HG02798 (cell line): ENCODE results near the gene CCNJL.

Experiments
- ATAC-seq: cut with Tn5 transposase; IDR thresholded peaks from one replicate; pipeline ENCODE4 v1.9.1; 2021; ENCODE audit warnings: mild to moderate bottlenecking; ENCODE audit not compliant: unreplicated experiment, poor library complexity

Gene CCNJL

DNA sequence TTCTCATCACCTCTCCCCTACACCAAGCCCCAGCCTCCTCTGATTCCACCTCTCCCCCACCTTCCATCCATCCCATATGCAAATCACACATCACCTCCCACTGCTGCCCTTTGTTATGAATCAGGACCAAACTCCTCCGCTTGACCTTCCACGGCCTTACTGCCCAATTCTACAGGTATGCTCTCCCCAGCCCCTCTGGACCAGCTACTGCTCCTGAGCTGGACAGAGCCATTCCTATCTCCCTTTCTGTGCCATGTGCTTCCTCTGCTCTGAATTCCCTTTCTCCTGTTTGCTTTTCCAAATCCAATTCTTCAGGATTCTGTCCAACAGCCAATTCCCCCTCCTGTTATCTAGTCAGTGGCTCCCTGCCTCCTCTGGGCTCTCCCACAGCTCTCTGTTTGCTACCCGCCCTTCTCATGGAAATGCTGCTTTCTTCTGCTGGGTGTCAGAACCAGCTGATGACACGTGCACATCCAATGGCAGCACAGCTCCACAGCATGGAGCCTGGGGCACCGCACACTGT lies 74.7 kb downstream of the CCNJL start:
- no peak for ATAC-seq

DNA sequence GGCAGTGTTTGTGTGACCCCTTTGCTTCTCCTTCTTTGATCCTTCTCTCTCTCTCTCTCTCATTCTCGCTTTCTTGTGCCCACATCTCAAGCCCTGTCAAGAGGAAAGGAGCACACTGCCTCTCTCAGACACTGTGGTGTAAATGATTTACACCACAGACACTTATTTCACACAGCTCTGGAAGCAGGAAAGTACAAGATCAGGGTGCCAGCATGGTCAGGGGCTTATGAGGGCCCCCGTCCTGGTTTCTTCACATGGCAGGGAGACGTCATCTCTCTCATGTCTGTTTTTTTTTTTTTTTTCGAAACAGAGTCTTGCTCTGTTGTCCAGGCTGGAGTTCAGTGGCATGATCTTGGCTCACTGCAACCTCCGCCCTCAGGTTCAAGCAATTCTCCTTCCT lies 76.6 kb downstream of the CCNJL start:
- no peak for ATAC-seq

DNA sequence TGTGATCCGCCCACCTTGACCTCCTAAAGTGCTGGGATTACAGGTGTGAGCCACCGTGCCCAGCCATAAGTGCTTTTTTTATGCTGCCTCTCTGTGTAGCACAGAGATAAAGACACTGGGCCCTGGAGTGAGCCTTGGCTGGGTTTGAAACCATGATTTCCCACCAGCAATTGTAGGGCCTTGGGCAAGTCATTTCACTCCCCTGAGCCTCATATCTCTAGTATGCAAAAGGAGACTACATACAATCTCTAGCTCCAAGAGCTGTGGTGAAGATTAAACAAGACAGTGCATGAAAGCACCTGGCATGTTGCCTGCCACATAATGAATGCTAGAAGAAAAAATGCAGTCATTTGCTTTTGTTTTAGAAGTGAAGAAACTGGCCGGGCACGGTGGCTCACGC lies 79.1 kb downstream of the CCNJL start:
- ATAC-seq: no peak

DNA sequence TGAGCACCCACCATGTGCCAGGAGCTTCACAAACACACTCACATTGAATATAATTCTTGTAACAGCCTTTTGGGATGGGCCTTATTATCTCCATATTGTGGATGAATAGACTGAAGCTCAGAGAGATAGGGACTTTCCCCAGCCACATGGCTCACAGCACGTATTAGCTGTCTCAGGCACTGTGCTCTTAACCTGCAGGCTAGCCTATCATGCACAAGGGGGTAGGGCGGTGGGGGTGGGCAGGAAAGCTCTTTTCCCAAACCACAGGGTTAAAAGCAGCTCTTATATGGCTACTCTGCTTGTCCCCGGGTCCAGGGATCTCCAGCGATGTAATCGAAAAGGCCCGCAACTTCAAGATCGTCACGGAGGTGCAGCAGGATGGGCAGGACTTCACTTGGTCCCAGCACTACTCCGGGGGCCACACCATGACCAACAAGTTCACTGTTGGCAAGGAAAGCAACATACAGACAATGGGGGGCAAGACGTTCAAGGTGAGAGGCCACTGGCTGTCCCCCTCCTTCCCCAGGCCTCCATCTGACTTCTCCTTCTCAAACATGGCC lies 80.5 kb downstream of the CCNJL start:
- ATAC-seq: peak; percentile 41

- peak; percentile 58 for ATAC-seq
These were observed 81.5 kb downstream of the CCNJL start for GRCh38 chr5:160230686-160231527.

DNA sequence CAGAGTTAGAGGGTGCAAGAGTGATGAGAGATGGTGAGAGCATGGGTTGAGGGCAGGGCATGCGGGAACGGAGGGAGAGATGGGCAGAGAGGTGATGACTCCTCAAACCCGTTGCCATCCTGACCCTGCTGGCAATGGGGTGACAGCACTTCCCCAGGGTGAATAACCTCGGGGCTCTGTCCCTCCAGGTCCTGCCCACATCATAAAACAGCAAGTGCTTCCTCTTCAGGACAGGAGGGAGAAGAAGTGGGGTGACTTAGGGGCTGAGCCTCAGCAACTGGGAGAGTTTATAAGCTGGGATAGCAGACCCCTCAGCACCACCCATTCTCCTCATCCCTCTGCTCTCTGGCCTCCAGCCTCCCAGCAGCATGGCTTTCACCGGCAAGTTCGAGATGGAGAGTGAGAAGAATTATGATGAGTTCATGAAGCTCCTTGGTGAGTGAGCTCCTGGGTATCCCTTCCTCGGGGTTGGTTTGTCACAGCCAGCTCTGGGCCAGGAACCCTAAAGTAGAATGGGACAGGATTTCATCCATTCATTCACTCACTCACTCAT lies 83.1 kb downstream of the CCNJL start, which contains the start of gene FABP6:
TSS of gene FABP6 (plus strand) at position 317 of the 553 bp plus-strand sequence. CDS start at position 369, 52 bp downstream.
- ATAC-seq: no peak

DNA sequence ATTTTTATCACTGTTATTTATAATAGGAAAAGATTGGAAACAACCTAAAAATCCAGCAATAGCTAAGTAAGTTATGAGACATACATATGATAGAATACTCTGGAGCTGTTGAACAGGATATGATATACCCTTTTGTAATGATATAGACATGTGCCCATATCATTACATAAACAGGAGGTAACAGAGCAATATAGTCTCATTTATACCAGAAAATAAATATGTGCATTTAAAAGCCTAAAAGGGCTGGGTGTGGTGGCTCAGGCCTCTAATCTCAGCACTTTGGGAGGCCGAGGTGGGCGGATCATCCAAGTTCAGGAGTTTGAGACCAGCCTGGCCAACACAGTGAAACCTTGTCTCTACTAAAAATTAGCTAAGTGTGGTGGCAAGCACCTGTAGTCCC lies 85.4 kb downstream of the CCNJL start:
- no peak for ATAC-seq

DNA sequence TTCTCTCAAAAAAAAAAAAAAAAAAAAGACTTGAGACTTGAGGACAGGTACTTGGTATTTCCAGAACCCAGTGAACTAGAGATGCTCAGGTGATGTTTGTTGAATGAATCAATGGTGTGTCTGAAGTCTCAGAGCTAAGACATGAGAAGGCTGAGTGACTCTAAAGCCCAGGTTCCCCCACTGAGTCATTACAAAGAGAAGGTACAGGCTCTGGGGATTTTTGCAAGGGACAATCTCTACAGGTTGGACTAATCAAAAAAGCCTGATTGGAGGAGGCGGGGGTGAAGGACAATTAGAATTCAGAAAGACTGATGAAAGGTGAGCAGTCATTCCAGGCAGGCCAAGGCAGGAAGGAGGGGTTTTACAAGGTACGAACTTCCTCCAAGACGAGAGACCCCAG lies 91.3 kb downstream of the CCNJL start:
- ATAC-seq: peak; percentile 68

DNA sequence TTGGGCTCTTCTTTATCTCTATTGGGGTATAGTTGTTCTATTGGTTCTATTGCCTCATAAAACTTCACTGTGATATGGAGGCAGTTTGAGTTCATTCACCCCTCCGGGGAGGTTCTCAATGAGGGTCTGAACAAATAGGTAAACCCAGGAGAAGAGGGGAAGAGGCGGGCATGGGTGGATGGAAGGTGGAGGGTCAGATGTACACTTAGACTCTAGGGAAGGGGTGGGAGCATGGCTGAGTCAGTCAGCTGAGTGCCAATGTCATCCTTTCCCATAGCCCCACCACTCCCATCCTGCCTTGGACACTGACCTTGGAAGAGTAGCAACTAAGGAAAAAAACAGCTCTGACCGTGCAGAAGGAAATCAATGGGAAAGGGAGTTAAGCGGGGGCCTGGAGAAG lies 93.0 kb downstream of the CCNJL start:
- no peak for ATAC-seq

DNA sequence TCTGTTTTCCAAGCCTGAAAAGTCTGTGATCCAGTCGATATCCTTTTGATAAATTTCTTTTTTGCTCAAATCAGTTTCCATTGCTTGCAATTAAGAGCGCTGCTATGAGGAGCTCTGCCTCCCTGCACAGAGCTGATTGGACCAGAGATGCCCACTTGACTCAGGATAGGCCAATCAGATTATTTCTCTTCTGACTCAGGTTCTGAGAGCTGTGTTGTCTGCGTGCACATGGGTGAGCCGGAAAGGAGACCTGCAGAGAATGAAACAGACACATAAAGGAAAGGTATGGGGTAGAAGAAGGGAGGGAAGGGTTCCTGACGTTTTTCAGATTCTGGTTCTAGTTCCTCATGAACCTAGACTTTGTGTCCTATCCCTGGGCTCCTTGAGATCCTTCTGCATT lies 98.8 kb downstream of the CCNJL start:
- peak; percentile 45 for ATAC-seq

DNA sequence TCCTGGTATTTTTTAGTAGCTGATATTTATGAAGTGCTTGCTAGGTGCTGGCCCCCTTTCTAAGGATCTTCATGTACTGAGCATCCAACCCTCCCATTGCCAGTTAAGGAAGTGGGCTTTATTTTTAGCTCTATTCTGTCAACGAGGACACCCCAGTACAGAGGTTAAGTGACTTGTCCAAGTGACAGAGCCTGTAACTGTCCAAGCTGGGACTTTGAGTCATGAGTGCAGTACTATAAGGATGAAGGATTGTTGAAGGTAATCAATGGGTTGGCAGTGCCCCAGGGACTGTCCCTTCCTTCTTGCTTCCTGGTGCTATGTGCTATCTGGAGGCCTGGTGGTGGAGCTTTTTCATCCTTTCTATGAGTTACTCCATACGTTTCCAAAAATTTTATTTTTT lies 101.0 kb downstream of the CCNJL start:
- no peak for ATAC-seq

DNA sequence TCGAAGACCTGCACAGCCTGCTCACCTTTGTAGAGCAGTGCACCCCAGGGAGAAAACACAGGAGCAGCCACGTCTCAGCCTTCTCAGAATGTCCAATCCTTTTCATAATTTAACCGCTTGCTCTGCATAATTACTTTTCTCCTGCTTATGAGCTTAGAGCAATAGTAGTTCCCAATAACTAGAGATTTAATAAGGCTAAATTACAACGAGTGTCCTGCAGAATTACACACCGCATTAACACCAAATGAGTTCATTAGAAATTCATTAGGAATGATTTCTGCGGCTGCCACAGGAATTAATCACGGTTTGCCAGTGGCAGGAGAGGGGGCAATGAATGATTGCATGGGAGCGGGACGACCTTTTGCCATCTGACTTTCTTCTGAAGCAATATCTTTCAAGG lies 101.8 kb downstream of the CCNJL start:
- ATAC-seq: no peak

GRCh38 chr5:160209917-160210316 lies 102.4 kb downstream of the CCNJL start:
- no peak for ATAC-seq

GRCh38 chr5:160207061-160207460 lies 105.3 kb downstream of the CCNJL start:
- ATAC-seq: no peak
